HepG2 (cell line): ENCODE measurements around the gene LZTFL1. TPM values are rescaled to one million over a fixed set of nuclear protein-coding genes. Genes with fewer than 3 reads are reported as not detected.

Experiments used
- ATF5 ChIP-seq: sonication (generic); formaldehyde crosslinking; IDR thresholded peaks from 2 replicates; pipeline ENCODE4 v1.4.0; 2020; ENCODE audit warnings: mild to moderate bottlenecking, low read depth, missing genetic modification reagents
- BORCS8-MEF2B ChIP-seq: sonication (generic); formaldehyde crosslinking; IDR thresholded peaks from 2 replicates; pipeline ENCODE4 v1.8.0; 2022; ENCODE audit warnings: mild to moderate bottlenecking, missing genetic modification reagents
- CREB3 ChIP-seq: sonication (generic); formaldehyde crosslinking; IDR thresholded peaks from 2 replicates; pipeline ENCODE4 v1.5.0; 2020; ENCODE audit warnings: missing genetic modification reagents
- GATAD2A ChIP-seq: IDR thresholded peaks from 2 replicates; pipeline ENCODE4 v1.6.1; 2016
- IKZF5 ChIP-seq: IDR thresholded peaks from 2 replicates; pipeline ENCODE4 v1.6.1; 2018; ENCODE audit warnings: missing genetic modification reagents, mild to moderate bottlenecking, missing compliant biosample characterization
- MTA1 ChIP-seq: sonication (generic); formaldehyde crosslinking; IDR thresholded peaks from 2 replicates; pipeline ENCODE4 v1.4.0; 2020; ENCODE audit warnings: missing genetic modification reagents, mild to moderate bottlenecking, borderline replicate concordance
- TBL1XR1 ChIP-seq: fragments of 150-350 bp; IDR thresholded peaks from 2 replicates; pipeline ENCODE4 v1.6.1; 2014; ENCODE audit warnings: borderline replicate concordance, low read length; ENCODE audit not compliant: partially characterized antibody
- TFE3 ChIP-seq: IDR thresholded peaks from 2 replicates; pipeline ENCODE4 v1.6.1; 2016
- UBTF ChIP-seq: sonication (generic); formaldehyde crosslinking; IDR thresholded peaks from 2 replicates; pipeline ENCODE4 v1.4.0; 2020; ENCODE audit warnings: mild to moderate bottlenecking, missing genetic modification reagents
- ZHX2 ChIP-seq, 2 experiments: sonication (generic) in 1 of 2; formaldehyde crosslinking in 1 of 2; IDR thresholded peaks; 2 replicates each; pipeline versions ENCODE4 v1.6.1 to v1.9.0; 2014 to 2022; ENCODE audit warnings: antibody characterized with exemption in 1 of 2, borderline replicate concordance in 1 of 2, inconsistent platforms in 1 of 2, low read depth in 1 of 2, missing genetic modification reagents in 1 of 2
- ZNF780A ChIP-seq: sonication (generic); formaldehyde crosslinking; IDR thresholded peaks from 2 replicates; pipeline ENCODE4 v1.8.0; 2022; ENCODE audit warnings: mild to moderate bottlenecking, missing genetic modification reagents, moderate library complexity
- polyA plus RNA-seq, 8 experiments: library from polyadenylated mRNA; depleted of rRNA in 3 of 8; stranded (reverse) in 7 of 8; unstranded in 1 of 8; fragments of >200 nt; fragmentation: Illumina TruSeq in 4 of 8; extraction: Trizol in 4 of 8; gene quantifications; 2 replicates each; pipeline versions ENCODE4 v1.2.1 to v1.2.3, GENCODE V29; 2011 to 2016; ENCODE audit warnings: low read depth in 4 of 8, missing spikeins in 1 of 8, mixed read lengths in 1 of 8; ENCODE audit not compliant: insufficient read depth in 1 of 8
- total RNA-seq, 5 experiments: library from RNA; depleted of rRNA; stranded (reverse); fragments of >200 nt; fragmentation: Illumina TruSeq; extraction: Trizol; gene quantifications; 2 replicates each; pipeline ENCODE4 v1.2.3, GENCODE V29; 2016; ENCODE audit warnings: low read depth in 1 of 5

Gene LZTFL1
- total and polyA plus RNA-seq, 2 of the 13 experiments (the other 11 are each of a cell fraction or from before 2014, with no cell fraction given): 16.6 to 17.2 TPM

GRCh38 chr3:45841757-45842491, at the start of gene LZTFL1 (continued):
- TF ChIP-seq ZHX2 (IDR thresholded peaks at IDR 0.05; ENCODE audit: low read depth) (peak; percentile 19; the same call in 1 of the 2 replicates), ZHX2 (CRISPR knock-in tag; IDR thresholded peaks at IDR 0.05; ENCODE audit: borderline replicate concordance) (no peak; the same call in 1 of the 2 replicates), ZNF780A (CRISPR knock-in tag) (no peak), TFE3 (peak; percentile 93), MTA1 (CRISPR knock-in tag) (no peak), UBTF (CRISPR knock-in tag) (peak; percentile 24; the same call in 1 of the 2 replicates), BORCS8-MEF2B (CRISPR knock-in tag) (0 out of 2 replicates have a peak, but pooled peaks have one; percentile 16), ATF5 (CRISPR knock-in tag) (0 out of 2 replicates have a peak, but pooled peaks have one; percentile 41), TBL1XR1 (peak; percentile 84), GATAD2A (CRISPR knock-in tag) (peak; percentile 40; the same call in 1 of the 2 replicates), IKZF5 (CRISPR knock-in tag) (0 out of 2 replicates have a peak, but pooled peaks have one; percentile 43), CREB3 (CRISPR knock-in tag) (peak; percentile 80; the same call in 1 of the 2 replicates)
